ENCODE data around the gene WDR86.

DNA sequence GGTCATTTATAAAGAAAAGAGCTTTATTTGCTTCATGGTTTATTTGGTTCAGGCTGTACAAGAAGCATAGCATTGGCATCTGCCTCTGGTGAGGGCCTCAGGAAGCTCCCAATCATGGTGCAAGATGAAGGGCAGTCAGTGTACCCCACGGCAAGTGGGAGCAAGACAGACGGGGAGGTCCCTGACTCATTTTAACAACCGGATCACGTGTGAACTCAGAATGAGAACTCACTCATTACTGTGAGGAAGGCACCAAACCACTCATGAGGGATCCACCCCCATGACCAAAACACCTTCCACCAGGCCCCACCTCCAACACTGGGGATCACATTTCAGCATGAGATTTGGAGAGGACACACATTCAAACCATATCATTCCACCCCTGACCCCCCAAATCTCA lies 45.9 kb upstream of the WDR86 start:
- no peak for TF ChIP-seq EZH2 (IDR thresholded peaks at IDR 0.05; ENCODE audit: insufficient read depth, poor library complexity, severe bottlenecking)
- TF ChIP-seq EZH2phosphoT487 (IDR thresholded peaks at IDR 0.05; ENCODE audit: insufficient read depth, low read depth): no peak
